Measurements from ENCODE around the gene CDC42. TPM values are rescaled to one million over a fixed set of nuclear protein-coding genes. Genes with fewer than 3 reads are reported as not detected.
"Not testable (repeated sequence)": the region's sequence is repeated elsewhere in the genome, so short reads cannot be mapped to it uniquely, and the experiment has no call there.

Gene CDC42
- total RNA-seq, 2 donors from 2014 or later = 39.9 to 72.1 TPM

- Histone ChIP-seq H3K27ac (no peak overlapping the region), H3K36me3 (replicated peaks in 1 of 2; ENCODE audit: insufficient read depth in 1 of 2, low read depth in 2 of 2) (peaks cover 0 to 16% of the 10 kb centered on the region in 2 donors), H3K4me1 (peaks cover 25% of the 10 kb centered on the region), H3K4me3 (no peak overlapping the region), H3K27me3 (no peaks in the 10 kb centered on the region), H3K9me3 (no peaks in the 10 kb centered on the region)
- 33 to 51% methylated on average over 2 of the region's 2 CpGs for WGBS, 2 donors
- no peak for DNase-seq
- no peak for ATAC-seq
- no peak for TF ChIP-seq POLR2A (IDR thresholded peaks at IDR 0.05)
- TF ChIP-seq CTCF (IDR thresholded peaks at IDR 0.05) = no peak
- intact Hi-C loops (cut with DNase I) = no loop called here
Measured at GRCh38 chr1:22088331-22088730, 35.8 kb downstream of the CDC42 start.

- ATAC-seq = no peak
- 22 to 36% methylated on average over 3 of the region's 3 CpGs for WGBS, 2 donors
- H3K27me3 ChIP-seq = no peaks in the 10 kb centered on the region
- H3K4me3 ChIP-seq = no peak overlapping the region
- TF ChIP-seq CTCF (IDR thresholded peaks at IDR 0.05) (no peak), POLR2A (IDR thresholded peaks at IDR 0.05) (no peak)
- H3K36me3 ChIP-seq (replicated peaks in 1 of 2; ENCODE audit: insufficient read depth in 1 of 2, low read depth in 2 of 2) = peaks cover 0 to 18% of the 10 kb centered on the region in 2 donors
- no peaks in the 10 kb centered on the region for H3K9me3 ChIP-seq
- no peak overlapping the region for H3K27ac ChIP-seq
- peaks cover 25% of the 10 kb centered on the region for H3K4me1 ChIP-seq
- no peak for DNase-seq
- intact Hi-C loops (cut with DNase I) = no loop called here
Measured at GRCh38 chr1:22089134-22089571, 36.6 kb downstream of the CDC42 start.

- no peak for DNase-seq
- Histone ChIP-seq H3K9me3 (no peaks in the 10 kb centered on the region), H3K27ac (peak overlapping the region in 1 of 4 donors; percentile 27), H3K27me3 (no peaks in the 10 kb centered on the region), H3K4me1 (peaks cover 25% of the 10 kb centered on the region), H3K4me3 (no peak overlapping the region), H3K36me3 (replicated peaks in 1 of 2; ENCODE audit: insufficient read depth in 1 of 2, low read depth in 2 of 2) (peaks cover 0 to 20% of the 10 kb centered on the region in 2 donors)
- intact Hi-C loops (cut with DNase I) = no loop called here
- 24 to 33% methylated on average over 6 of the region's 6 CpGs for WGBS, 2 donors
- no peak for ATAC-seq
- TF ChIP-seq POLR2A (IDR thresholded peaks at IDR 0.05) (no peak), CTCF (IDR thresholded peaks at IDR 0.05) (no peak)
Measured at GRCh38 chr1:22089787-22090186, 37.3 kb downstream of the CDC42 start.

DNA sequence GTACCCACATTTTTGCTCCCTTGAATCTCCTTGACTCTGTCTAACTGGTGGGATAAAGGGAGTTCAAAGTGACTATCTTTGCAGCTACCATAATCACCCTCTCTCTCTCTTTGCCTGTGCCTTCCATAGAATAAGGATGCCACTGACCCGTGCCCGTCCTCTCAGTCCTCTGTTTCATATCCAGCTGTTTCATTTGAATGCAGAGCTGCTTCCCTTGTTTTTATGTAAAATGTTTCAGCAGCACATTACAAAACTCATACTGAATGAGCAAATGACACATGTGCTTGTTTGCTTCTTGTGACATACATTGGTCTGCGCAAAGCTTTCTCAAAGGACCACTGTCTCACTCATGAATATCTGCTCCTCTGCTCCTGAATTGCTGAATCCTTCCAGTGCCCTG, 38.4 kb downstream of the CDC42 start:
- H3K27me3 ChIP-seq = no peaks in the 10 kb centered on the region
- WGBS, 2 donors = 85 to 88% methylated on average over 3 of the region's 3 CpGs
- intact Hi-C loops (cut with DNase I) = no loop called here
- no peaks in the 10 kb centered on the region for H3K9me3 ChIP-seq
- TF ChIP-seq POLR2A (IDR thresholded peaks at IDR 0.05) (no peak), CTCF (IDR thresholded peaks at IDR 0.05) (no peak)
- no peak overlapping the region for H3K4me3 ChIP-seq
- H3K27ac ChIP-seq = no peak overlapping the region
- peaks cover 0 to 17% of the 10 kb centered on the region in 2 donors for H3K36me3 ChIP-seq (replicated peaks in 1 of 2; ENCODE audit: insufficient read depth in 1 of 2, low read depth in 2 of 2)
- DNase-seq (no peak), ATAC-seq (no peak)
- H3K4me1 ChIP-seq = peaks cover 25% of the 10 kb centered on the region

DNA sequence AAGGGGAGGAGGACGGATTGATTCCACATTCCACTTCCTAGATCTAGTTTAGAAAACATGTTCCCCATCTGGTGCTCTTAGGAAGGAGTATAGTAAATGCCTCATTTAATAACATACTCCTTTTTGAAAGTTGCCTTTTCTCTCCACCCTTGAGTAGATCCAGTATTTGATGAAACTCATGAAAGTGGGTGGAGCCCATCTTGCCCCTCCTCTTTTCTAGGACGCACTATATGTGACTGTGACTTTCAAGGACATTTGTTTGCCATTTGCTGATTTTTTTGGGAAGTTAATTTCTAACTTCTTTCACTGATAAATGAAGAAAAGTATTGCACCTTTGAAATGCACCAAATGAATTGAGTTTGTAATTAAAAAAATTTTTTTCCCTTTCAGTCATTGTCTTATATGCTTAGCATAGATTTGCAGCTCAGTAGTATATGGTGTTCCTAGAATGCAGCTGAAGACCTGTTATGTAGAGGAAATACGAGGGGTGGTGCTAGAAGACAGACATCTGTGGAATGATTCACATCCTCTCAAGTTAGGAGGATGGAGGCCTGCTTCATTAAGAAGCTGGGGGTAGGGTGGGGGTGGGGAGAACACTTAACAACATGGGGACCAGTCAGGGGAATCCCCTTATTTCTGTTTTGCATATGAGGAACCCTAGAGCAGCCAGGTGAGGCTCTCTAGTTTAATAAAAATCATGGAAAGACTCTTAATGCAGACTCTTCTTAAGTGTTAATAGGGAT, 39.7 kb downstream of the CDC42 start:
- H3K4me1 ChIP-seq = peaks cover 25% of the 10 kb centered on the region
- intact Hi-C loops (cut with DNase I); H3K4me3 ChIP-seq; H3K27ac ChIP-seq; ATAC-seq; DNase-seq; H3K9me3 ChIP-seq; H3K27me3 ChIP-seq: not testable (repeated sequence)
- whole genome bisulfite sequencing, 2 donors = 46 to 66% methylated on average over 3 of the region's 3 CpGs
- H3K36me3 ChIP-seq (replicated peaks in 1 of 2; ENCODE audit: insufficient read depth in 1 of 2, low read depth in 2 of 2) = peaks cover 0 to 16% of the 10 kb centered on the region in 2 donors
